GM19328 (cell line): ENCODE measurements around the gene TBC1D14.

ENCODE experiments used
- ATAC-seq: cut with Tn5 transposase; IDR thresholded peaks from one replicate; pipeline ENCODE4 v1.9.1; 2021; ENCODE audit warnings: mild to moderate bottlenecking, moderate library complexity; ENCODE audit not compliant: unreplicated experiment

Gene TBC1D14

GRCh38 chr4:7034262-7035081 lies 124.8 kb downstream of the TBC1D14 start:
- no peak for ATAC-seq

GRCh38 chr4:7037425-7037824 lies 127.8 kb downstream of the TBC1D14 start:
- ATAC-seq, result no peak

- no peak for ATAC-seq
Measured at GRCh38 chr4:7040765-7041164, 131.1 kb downstream of the TBC1D14 start.

GRCh38 chr4:7041246-7041645 lies 131.6 kb downstream of the TBC1D14 start:
- no peak for ATAC-seq

GRCh38 chr4:7041801-7042502 lies 132.3 kb downstream of the TBC1D14 start:
- no peak for ATAC-seq

GRCh38 chr4:7042503-7043283 lies 133.1 kb downstream of the TBC1D14 start:
- peak; percentile 79 for ATAC-seq

- peak; percentile 19 for ATAC-seq
Measured at GRCh38 chr4:7043284-7044136, 133.9 kb downstream of the TBC1D14 start, which contains the start of gene TADA2B. TSS of gene TADA2B (plus strand) at chr4:7043372. CDS start at chr4:7043580, 208 bp downstream.

- ATAC-seq, result no peak
Measured at GRCh38 chr4:7044137-7044930, 134.7 kb downstream of the TBC1D14 start.

GRCh38 chr4:7045553-7045952 lies 135.9 kb downstream of the TBC1D14 start:
- ATAC-seq, result no peak

GRCh38 chr4:7045961-7046921 lies 136.6 kb downstream of the TBC1D14 start:
- ATAC-seq, result no peak

GRCh38 chr4:7046971-7047370 lies 137.3 kb downstream of the TBC1D14 start:
- no peak for ATAC-seq

- no peak for ATAC-seq
Measured at GRCh38 chr4:7048642-7049041, 139.0 kb downstream of the TBC1D14 start.

- no peak for ATAC-seq
Measured at GRCh38 chr4:7049295-7049694, 139.7 kb downstream of the TBC1D14 start.

- ATAC-seq, result no peak
Measured at GRCh38 chr4:7049739-7050138, 140.1 kb downstream of the TBC1D14 start.

GRCh38 chr4:7050481-7051143 lies 141.0 kb downstream of the TBC1D14 start:
- ATAC-seq, result no peak

- ATAC-seq, result no peak
Measured at GRCh38 chr4:7051144-7051495, 141.5 kb downstream of the TBC1D14 start.

GRCh38 chr4:7051905-7052304 lies 142.3 kb downstream of the TBC1D14 start:
- ATAC-seq, result no peak

- ATAC-seq, result no peak
Measured at GRCh38 chr4:7052313-7052712, 142.7 kb downstream of the TBC1D14 start.
